ENCODE data around the gene FASN.

GRCh38 chr17:82049521-82049971 is 48.5 kb downstream of the FASN start:
- TF ChIP-seq CTCF (IDR thresholded peaks at IDR 0.05) (no peak), POLR2A (IDR thresholded peaks at IDR 0.05) (no peak)
